Lung (tissue), 12 donors: ENCODE results near the gene CTCF. TPM values are rescaled to one million over a fixed set of nuclear protein-coding genes. Genes with fewer than 3 reads are reported as not detected.

Experiments used
- ATAC-seq: fragments of 200-7000 bp; cut with Tn5 transposase; one replicate; pipeline ENCODE4 v1.9.1; 2020; ENCODE audit warnings: moderate number of reproducible peaks; ENCODE audit not compliant: insufficient read depth, low FRiP score
- DNase-seq, 3 donors: peaks; one replicate each; pipeline ENCODE4 v3.0.0-alpha.2; 2013 to 2017
- H3K27ac ChIP-seq, 2 donors: one replicate each; pipeline ENCODE4 v1.5.1; 2013; ENCODE audit warnings: mild to moderate bottlenecking in 2 of 2, moderate library complexity in 2 of 2, control low read depth in 1 of 2, inconsistent platforms in 1 of 2, low read depth in 1 of 2, low read length in 1 of 2
- H3K27me3 ChIP-seq, 3 donors: one replicate each; pipeline ENCODE4 v1.5.1; 2013; ENCODE audit warnings: low read length in 2 of 3; ENCODE audit not compliant: control insufficient read depth in 3 of 3, insufficient read depth in 3 of 3
- H3K36me3 ChIP-seq, 4 donors: one replicate each; pipeline ENCODE4 v1.5.1; 2013; ENCODE audit warnings: low read length in 4 of 4, mild to moderate bottlenecking in 1 of 4, moderate library complexity in 1 of 4; ENCODE audit not compliant: control insufficient read depth in 4 of 4, insufficient read depth in 4 of 4
- H3K4me1 ChIP-seq, 5 donors: one replicate each; pipeline ENCODE4 v1.5.1; 2013; ENCODE audit warnings: low read length in 5 of 5, mild to moderate bottlenecking in 2 of 5, moderate library complexity in 1 of 5; ENCODE audit not compliant: control insufficient read depth in 5 of 5, insufficient read depth in 5 of 5
- H3K4me3 ChIP-seq: one replicate; pipeline ENCODE4 v1.5.1; 2013; ENCODE audit warnings: mild to moderate bottlenecking, control low read depth, moderate library complexity
- H3K9ac ChIP-seq, 2 donors: one replicate each; pipeline ENCODE4 v1.5.1; 2013; ENCODE audit warnings: low read length in 2 of 2, control low read depth in 1 of 2; ENCODE audit not compliant: insufficient read depth in 1 of 2
- H3K9me3 ChIP-seq, 4 donors: one replicate each; pipeline ENCODE4 v1.5.1; 2013; ENCODE audit warnings: low read length in 3 of 4, mild to moderate bottlenecking in 1 of 4, moderate library complexity in 1 of 4; ENCODE audit not compliant: control insufficient read depth in 4 of 4, insufficient read depth in 3 of 4
- CTCF ChIP-seq: IDR thresholded peaks from 2 replicates; pipeline ENCODE4 v1.5.1; 2012; ENCODE audit warnings: mild to moderate bottlenecking; ENCODE audit errors: control extremely low read depth, extremely low read depth
- WGBS, 2 donors: extraction: QIAGEN DNeasy Blood & Tissue Kit; methylation state at CpG; one replicate each; pipeline ENCODE4 v1.1.7; 2013; 5-methylcytosine and 5-hydroxymethylcytosine counted together
- polyA plus RNA-seq, 2 donors: library from polyadenylated mRNA; stranded (reverse); fragments of 200-250 nt; gene quantifications; one replicate each; pipeline ENCODE4 v1.2.1, GENCODE V29; 2013
- total RNA-seq, 2 donors: library from RNA; depleted of rRNA in 1 of 2; stranded (reverse); fragments of >200 nt in 1 of 2; gene quantifications; one replicate each; pipeline ENCODE4 v1.2.1, GENCODE V29; 2014 to 2021
- donor health status: control.
- donor health status: control.
- donor health status: Bipolar disorder and iron deficiency.
- donor health status: healthy.
- donor health status: DM: yes; HTN: yes; CAD: no.

Gene CTCF
- total and polyA plus RNA-seq, 4 donors = 16.7 to 54.2 (median 23.3) TPM

- peaks cover 6 to 34% (median 16%) of the 10 kb centered on the region in 5 donors for H3K4me1 ChIP-seq
- H3K9me3 ChIP-seq = no peaks in the 10 kb centered on the region
- no peak overlapping the region for H3K4me3 ChIP-seq
- H3K36me3 ChIP-seq = peaks cover 0 to 8% (median 2%) of the 10 kb centered on the region in 4 donors
- no peaks in the 10 kb centered on the region for H3K27me3 ChIP-seq
- TF ChIP-seq CTCF = no peak
- 90% methylated on average over 6 of the region's 6 CpGs for WGBS, 2 donors
- DNase-seq (no peak), ATAC-seq (no peak)
- no peak overlapping the region for H3K27ac ChIP-seq
- H3K9ac ChIP-seq = no peak overlapping the region
These were observed 101.5 kb downstream of the CTCF start for GRCh38 chr16:67663877-67664222.

GRCh38 chr16:67664258-67664657 is 101.9 kb downstream of the CTCF start:
- DNase-seq = no peak
- Histone ChIP-seq H3K4me1 (peaks cover 2 to 30% (median 14%) of the 10 kb centered on the region in 5 donors), H3K36me3 (peaks cover 0 to 8% (median 2%) of the 10 kb centered on the region in 4 donors), H3K27me3 (no peaks in the 10 kb centered on the region), H3K9ac (no peak overlapping the region), H3K9me3 (no peaks in the 10 kb centered on the region), H3K4me3 (no peak overlapping the region), H3K27ac (no peak overlapping the region)
- WGBS, 2 donors = 89 to 91% methylated on average over 4 of the region's 4 CpGs
- TF ChIP-seq CTCF = no peak
- no peak for ATAC-seq

DNA sequence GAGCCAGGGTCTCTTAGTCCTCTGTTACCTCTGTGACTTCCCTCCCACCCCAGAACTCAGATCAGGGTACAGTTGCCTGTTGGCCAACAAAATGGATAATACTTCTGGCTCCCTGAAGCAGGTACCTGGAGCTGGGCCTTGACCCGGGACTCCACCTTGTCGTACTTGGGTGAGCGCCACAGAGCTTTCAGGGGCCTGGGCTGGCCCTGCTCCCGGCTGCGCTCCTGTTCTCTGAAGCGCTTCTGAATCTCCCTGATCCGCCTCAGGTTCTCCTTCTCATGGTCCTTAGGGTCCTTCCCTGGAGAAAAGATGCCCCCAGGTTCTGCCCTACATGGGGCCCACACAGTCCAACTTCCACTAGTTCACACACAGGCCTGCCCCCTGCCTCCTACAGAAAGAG is 102.5 kb downstream of the CTCF start:
- peaks cover 0 to 28% (median 14%) of the 10 kb centered on the region in 5 donors for H3K4me1 ChIP-seq
- WGBS, 2 donors = 93 to 96% methylated on average over 7 of the region's 7 CpGs

More for the DNA sequence above, 102.5 kb downstream of the CTCF start:
- DNase-seq = no peak
- peaks cover 0 to 8% (median 2%) of the 10 kb centered on the region in 4 donors for H3K36me3 ChIP-seq
- H3K9ac ChIP-seq = no peak overlapping the region
- no peak overlapping the region for H3K4me3 ChIP-seq
- ATAC-seq = no peak
- H3K9me3 ChIP-seq = no peaks in the 10 kb centered on the region
- no peak overlapping the region for H3K27ac ChIP-seq
- H3K27me3 ChIP-seq = no peaks in the 10 kb centered on the region
- no peak for TF ChIP-seq CTCF
